GM23338 (cell line): ENCODE data around the gene WDR70. TPM values are rescaled to one million over a fixed set of nuclear protein-coding genes. Genes with fewer than 3 reads are reported as not detected.

Experiments
- ATAC-seq: fragments of 200-7000 bp; cut with Tn5 transposase; 3 replicates; pipeline ENCODE4 v1.9.1; 2020
- DNase-seq: peaks from one replicate; pipeline ENCODE4 v3.0.0-alpha.2; 2015; ENCODE audit warnings: low spot score
- H2AFZ ChIP-seq: fragments of 200-600 bp; sonication (generic); 2 replicates; pipeline ENCODE4 v1.8.0; 2016; ENCODE audit warnings: antibody characterized with exemption, mild to moderate bottlenecking, moderate library complexity
- H3F3A ChIP-seq: fragments of 200-600 bp; sonication (generic); replicated peaks from 2 replicates; pipeline ENCODE4 v1.8.0; 2017; ENCODE audit warnings: antibody characterized with exemption, mixed run types, low read depth
- H3K27ac ChIP-seq: fragments of 200-600 bp; sonication (generic); 2 replicates; pipeline ENCODE4 v1.6.1; 2016; ENCODE audit warnings: low read depth
- H3K27me3 ChIP-seq: fragments of 200-600 bp; sonication (generic); 2 replicates; pipeline ENCODE4 v1.8.0; 2016; ENCODE audit warnings: mild to moderate bottlenecking, mixed run types, moderate library complexity; ENCODE audit not compliant: insufficient read depth
- H3K36me3 ChIP-seq: fragments of 200-600 bp; sonication (generic); 2 replicates; pipeline ENCODE4 v1.8.0; 2016; ENCODE audit warnings: mild to moderate bottlenecking; ENCODE audit not compliant: insufficient read depth
- H3K4me1 ChIP-seq: fragments of 200-600 bp; sonication (generic); 2 replicates; pipeline ENCODE4 v1.8.0; 2016; ENCODE audit warnings: mild to moderate bottlenecking, moderate library complexity; ENCODE audit not compliant: insufficient read depth
- H3K4me2 ChIP-seq: fragments of 200-600 bp; sonication (generic); 2 replicates; pipeline ENCODE4 v1.7.1; 2017; ENCODE audit warnings: mixed run types
- H3K4me3 ChIP-seq: fragments of 200-600 bp; sonication (generic); 2 replicates; pipeline ENCODE4 v1.6.1; 2016; ENCODE audit warnings: mixed run types
- H3K79me2 ChIP-seq: fragments of 200-600 bp; sonication (generic); replicated peaks from 2 replicates; pipeline ENCODE4 v1.8.0; 2017; ENCODE audit warnings: mild to moderate bottlenecking; ENCODE audit not compliant: insufficient read depth
- H3K9me2 ChIP-seq: fragments of 200-600 bp; sonication (generic); 2 replicates; pipeline ENCODE4 v1.8.0; 2017; ENCODE audit not compliant: insufficient read depth
- H4K20me1 ChIP-seq: fragments of 200-600 bp; sonication (generic); replicated peaks from 2 replicates; pipeline ENCODE4 v1.8.0; 2017; ENCODE audit warnings: mild to moderate bottlenecking; ENCODE audit not compliant: insufficient read depth
- H3K27ac Mint-ChIP-seq: 2 replicates; pipeline ENCODE4 v1.8.0; 2020; ENCODE audit warnings: inconsistent platforms, mild to moderate bottlenecking, moderate library complexity, mixed read lengths
- H3K27me3 Mint-ChIP-seq: 3 replicates; pipeline ENCODE4 v1.8.0; 2022; ENCODE audit warnings: low read depth, mild to moderate bottlenecking, moderate library complexity, mixed read lengths, inconsistent platforms; ENCODE audit not compliant: insufficient read depth, poor library complexity
- H3K36me3 Mint-ChIP-seq: 3 replicates; pipeline ENCODE4 v1.8.0; 2021; ENCODE audit warnings: low read depth, mild to moderate bottlenecking, inconsistent platforms, moderate library complexity, mixed read lengths
- H3K4me1 Mint-ChIP-seq: 3 replicates; pipeline ENCODE4 v1.8.0; 2020; ENCODE audit warnings: mild to moderate bottlenecking, inconsistent platforms, mixed read lengths
- H3K4me3 Mint-ChIP-seq: 3 replicates; pipeline ENCODE4 v1.8.0; 2021; ENCODE audit warnings: moderate library complexity, mild to moderate bottlenecking, inconsistent platforms, mixed read lengths
- H3K9me3 Mint-ChIP-seq: 3 replicates; pipeline ENCODE4 v1.8.0; 2020; ENCODE audit warnings: moderate library complexity, mild to moderate bottlenecking, inconsistent platforms, mixed read lengths
- CREB1 ChIP-seq: fragments of 250-450 bp; sonication (Bioruptor Pico); IDR thresholded peaks from 2 replicates; pipeline ENCODE4 v1.5.0; 2020; ENCODE audit warnings: low read depth, mild to moderate bottlenecking, moderate library complexity
- CTCF ChIP-seq, 2 experiments: fragments of 200-600 bp in 1 of 2; sonication (generic) in 1 of 2; conservative IDR thresholded peaks; 2 replicates each; pipeline versions ENCODE4 v1.5.1 to v1.6.1; 2016 to 2017; ENCODE audit warnings: antibody characterized with exemption in 2 of 2, low read depth in 2 of 2, mild to moderate bottlenecking in 2 of 2, moderate library complexity in 1 of 2
- EZH2 ChIP-seq: fragments of 200-600 bp; sonication (generic); IDR thresholded peaks from one replicate; pipeline ENCODE4 v1.8.0; 2017; ENCODE audit warnings: antibody characterized with exemption, mild to moderate bottlenecking, low read depth; ENCODE audit not compliant: unreplicated experiment
- EZH2phosphoT487 ChIP-seq: fragments of 200-600 bp; sonication (generic); IDR thresholded peaks from one replicate; pipeline ENCODE4 v1.8.1; 2018; ENCODE audit warnings: antibody characterized with exemption; ENCODE audit not compliant: unreplicated experiment
- NANOG ChIP-seq: IDR thresholded peaks from 2 replicates; pipeline ENCODE4 v1.6.1; 2016; ENCODE audit warnings: antibody characterized with exemption, borderline replicate concordance
- polyA plus RNA-seq: library from polyadenylated mRNA; unstranded; fragments of >200 nt; fragmentation: Nextera tagmentation; extraction: Ambion mirVana; gene quantifications from 2 replicates; pipeline ENCODE4 v1.2.1, GENCODE V29; 2016
- total RNA-seq: library from RNA; depleted of rRNA; stranded (reverse); fragments of >200 nt; shearing (Covaris generic); gene quantifications from 2 replicates; pipeline ENCODE4 v1.2.3, GENCODE V29; 2014
- TF ChIP-seq, protein P1 (sequence below): IDR thresholded peaks from 2 replicates; pipeline ENCODE4 v1.6.1; 2016; ENCODE audit warnings: antibody characterized with exemption
- TF ChIP-seq, protein P2 (sequence below): IDR thresholded peaks from one replicate; pipeline ENCODE4 v1.6.1; 2018; ENCODE audit warnings: antibody characterized with exemption; ENCODE audit not compliant: unreplicated experiment
- TF ChIP-seq, protein P3 (sequence below): fragments of 250-450 bp; sonication (Bioruptor Pico); IDR thresholded peaks from 2 replicates; pipeline ENCODE4 v1.5.0; 2020; ENCODE audit warnings: mild to moderate bottlenecking, moderate library complexity

The WDR70 gene
- total and polyA plus RNA-seq, 2 experiments from 2014 or later = 34.9 to 86.7 TPM

DNA sequence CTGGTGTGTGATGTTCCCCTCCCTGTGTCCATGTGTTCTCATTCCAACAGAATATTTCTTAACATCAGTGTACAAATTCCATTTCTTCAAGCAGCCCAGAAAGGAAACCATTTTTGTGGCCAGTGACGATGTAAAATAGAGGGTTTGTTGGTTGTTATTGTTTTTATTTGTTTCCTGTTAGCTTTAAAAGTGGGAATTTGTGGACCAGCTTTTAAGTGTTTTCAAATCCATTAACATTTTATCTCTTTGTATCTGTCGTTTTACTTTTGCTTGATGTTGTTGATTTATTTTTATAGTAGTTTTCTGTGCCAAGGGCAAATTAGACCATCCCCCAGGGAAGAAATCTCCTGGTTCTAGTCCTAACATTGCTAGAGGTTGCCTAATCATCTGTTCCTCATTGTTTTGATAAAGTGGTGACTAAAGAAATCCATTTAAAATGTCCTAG lies 360.7 kb downstream of the WDR70 start (continued):
- no peak for TF ChIP-seq CTCF (conservative IDR thresholded peaks at IDR 0.05; ENCODE audit: low read depth in 2 of 2)
- TF ChIP-seq, protein P1, sequence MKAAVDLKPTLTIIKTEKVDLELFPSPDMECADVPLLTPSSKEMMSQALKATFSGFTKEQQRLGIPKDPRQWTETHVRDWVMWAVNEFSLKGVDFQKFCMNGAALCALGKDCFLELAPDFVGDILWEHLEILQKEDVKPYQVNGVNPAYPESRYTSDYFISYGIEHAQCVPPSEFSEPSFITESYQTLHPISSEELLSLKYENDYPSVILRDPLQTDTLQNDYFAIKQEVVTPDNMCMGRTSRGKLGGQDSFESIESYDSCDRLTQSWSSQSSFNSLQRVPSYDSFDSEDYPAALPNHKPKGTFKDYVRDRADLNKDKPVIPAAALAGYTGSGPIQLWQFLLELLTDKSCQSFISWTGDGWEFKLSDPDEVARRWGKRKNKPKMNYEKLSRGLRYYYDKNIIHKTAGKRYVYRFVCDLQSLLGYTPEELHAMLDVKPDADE = no peak
- no peak for TF ChIP-seq EZH2phosphoT487
- no peak for TF ChIP-seq CREB1 (CRISPR knock-in tag)
- TF ChIP-seq NANOG = no peak
- TF ChIP-seq EZH2 = no peak
- TF ChIP-seq, protein P2, sequence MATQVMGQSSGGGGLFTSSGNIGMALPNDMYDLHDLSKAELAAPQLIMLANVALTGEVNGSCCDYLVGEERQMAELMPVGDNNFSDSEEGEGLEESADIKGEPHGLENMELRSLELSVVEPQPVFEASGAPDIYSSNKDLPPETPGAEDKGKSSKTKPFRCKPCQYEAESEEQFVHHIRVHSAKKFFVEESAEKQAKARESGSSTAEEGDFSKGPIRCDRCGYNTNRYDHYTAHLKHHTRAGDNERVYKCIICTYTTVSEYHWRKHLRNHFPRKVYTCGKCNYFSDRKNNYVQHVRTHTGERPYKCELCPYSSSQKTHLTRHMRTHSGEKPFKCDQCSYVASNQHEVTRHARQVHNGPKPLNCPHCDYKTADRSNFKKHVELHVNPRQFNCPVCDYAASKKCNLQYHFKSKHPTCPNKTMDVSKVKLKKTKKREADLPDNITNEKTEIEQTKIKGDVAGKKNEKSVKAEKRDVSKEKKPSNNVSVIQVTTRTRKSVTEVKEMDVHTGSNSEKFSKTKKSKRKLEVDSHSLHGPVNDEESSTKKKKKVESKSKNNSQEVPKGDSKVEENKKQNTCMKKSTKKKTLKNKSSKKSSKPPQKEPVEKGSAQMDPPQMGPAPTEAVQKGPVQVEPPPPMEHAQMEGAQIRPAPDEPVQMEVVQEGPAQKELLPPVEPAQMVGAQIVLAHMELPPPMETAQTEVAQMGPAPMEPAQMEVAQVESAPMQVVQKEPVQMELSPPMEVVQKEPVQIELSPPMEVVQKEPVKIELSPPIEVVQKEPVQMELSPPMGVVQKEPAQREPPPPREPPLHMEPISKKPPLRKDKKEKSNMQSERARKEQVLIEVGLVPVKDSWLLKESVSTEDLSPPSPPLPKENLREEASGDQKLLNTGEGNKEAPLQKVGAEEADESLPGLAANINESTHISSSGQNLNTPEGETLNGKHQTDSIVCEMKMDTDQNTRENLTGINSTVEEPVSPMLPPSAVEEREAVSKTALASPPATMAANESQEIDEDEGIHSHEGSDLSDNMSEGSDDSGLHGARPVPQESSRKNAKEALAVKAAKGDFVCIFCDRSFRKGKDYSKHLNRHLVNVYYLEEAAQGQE = no peak

GRCh38 chr5:37740331-37741066 lies 361.4 kb downstream of the WDR70 start:
- H3K4me3 ChIP-seq = no peak overlapping the region
- H3K4me1 Mint-ChIP-seq = no peaks in the 10 kb centered on the region
- TF ChIP-seq, protein P3, sequence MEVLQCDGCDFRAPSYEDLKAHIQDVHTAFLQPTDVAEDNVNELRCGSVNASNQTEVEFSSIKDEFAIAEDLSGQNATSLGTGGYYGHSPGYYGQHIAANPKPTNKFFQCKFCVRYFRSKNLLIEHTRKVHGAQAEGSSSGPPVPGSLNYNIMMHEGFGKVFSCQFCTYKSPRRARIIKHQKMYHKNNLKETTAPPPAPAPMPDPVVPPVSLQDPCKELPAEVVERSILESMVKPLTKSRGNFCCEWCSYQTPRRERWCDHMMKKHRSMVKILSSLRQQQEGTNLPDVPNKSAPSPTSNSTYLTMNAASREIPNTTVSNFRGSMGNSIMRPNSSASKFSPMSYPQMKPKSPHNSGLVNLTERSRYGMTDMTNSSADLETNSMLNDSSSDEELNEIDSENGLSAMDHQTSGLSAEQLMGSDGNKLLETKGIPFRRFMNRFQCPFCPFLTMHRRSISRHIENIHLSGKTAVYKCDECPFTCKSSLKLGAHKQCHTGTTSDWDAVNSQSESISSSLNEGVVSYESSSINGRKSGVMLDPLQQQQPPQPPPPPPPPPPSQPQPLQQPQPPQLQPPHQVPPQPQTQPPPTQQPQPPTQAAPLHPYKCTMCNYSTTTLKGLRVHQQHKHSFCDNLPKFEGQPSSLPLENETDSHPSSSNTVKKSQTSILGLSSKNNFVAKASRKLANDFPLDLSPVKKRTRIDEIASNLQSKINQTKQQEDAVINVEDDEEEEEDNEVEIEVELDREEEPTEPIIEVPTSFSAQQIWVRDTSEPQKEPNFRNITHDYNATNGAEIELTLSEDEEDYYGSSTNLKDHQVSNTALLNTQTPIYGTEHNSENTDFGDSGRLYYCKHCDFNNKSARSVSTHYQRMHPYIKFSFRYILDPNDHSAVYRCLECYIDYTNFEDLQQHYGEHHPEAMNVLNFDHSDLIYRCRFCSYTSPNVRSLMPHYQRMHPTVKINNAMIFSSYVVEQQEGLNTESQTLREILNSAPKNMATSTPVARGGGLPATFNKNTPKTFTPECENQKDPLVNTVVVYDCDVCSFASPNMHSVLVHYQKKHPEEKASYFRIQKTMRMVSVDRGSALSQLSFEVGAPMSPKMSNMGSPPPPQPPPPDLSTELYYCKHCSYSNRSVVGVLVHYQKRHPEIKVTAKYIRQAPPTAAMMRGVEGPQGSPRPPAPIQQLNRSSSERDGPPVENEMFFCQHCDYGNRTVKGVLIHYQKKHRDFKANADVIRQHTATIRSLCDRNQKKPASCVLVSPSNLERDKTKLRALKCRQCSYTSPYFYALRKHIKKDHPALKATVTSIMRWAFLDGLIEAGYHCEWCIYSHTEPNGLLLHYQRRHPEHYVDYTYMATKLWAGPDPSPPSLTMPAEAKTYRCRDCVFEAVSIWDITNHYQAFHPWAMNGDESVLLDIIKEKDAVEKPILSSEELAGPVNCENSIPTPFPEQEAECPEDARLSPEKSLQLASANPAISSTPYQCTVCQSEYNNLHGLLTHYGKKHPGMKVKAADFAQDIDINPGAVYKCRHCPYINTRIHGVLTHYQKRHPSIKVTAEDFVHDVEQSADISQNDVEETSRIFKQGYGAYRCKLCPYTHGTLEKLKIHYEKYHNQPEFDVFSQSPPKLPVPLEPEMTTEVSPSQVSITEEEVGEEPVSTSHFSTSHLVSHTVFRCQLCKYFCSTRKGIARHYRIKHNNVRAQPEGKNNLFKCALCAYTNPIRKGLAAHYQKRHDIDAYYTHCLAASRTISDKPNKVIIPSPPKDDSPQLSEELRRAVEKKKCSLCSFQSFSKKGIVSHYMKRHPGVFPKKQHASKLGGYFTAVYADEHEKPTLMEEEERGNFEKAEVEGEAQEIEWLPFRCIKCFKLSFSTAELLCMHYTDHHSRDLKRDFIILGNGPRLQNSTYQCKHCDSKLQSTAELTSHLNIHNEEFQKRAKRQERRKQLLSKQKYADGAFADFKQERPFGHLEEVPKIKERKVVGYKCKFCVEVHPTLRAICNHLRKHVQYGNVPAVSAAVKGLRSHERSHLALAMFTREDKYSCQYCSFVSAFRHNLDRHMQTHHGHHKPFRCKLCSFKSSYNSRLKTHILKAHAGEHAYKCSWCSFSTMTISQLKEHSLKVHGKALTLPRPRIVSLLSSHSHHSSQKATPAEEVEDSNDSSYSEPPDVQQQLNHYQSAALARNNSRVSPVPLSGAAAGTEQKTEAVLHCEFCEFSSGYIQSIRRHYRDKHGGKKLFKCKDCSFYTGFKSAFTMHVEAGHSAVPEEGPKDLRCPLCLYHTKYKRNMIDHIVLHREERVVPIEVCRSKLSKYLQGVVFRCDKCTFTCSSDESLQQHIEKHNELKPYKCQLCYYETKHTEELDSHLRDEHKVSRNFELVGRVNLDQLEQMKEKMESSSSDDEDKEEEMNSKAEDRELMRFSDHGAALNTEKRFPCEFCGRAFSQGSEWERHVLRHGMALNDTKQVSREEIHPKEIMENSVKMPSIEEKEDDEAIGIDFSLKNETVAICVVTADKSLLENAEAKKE (CRISPR knock-in tag) = no peak
- no peak for TF ChIP-seq CTCF (conservative IDR thresholded peaks at IDR 0.05; ENCODE audit: low read depth in 2 of 2)

More at GRCh38 chr5:37740331-37741066, 361.4 kb downstream of the WDR70 start:
- Histone ChIP-seq H3K9me2 (no peaks in the 10 kb centered on the region), H3K27me3 (no peaks in the 10 kb centered on the region), H3F3A (no peaks in the 10 kb centered on the region), H3K79me2 (no peaks in the 10 kb centered on the region), H3K36me3 (no peaks in the 10 kb centered on the region), H3K27ac (no peak overlapping the region), H2AFZ (no peak overlapping the region), H3K4me2 (no peak overlapping the region), H3K4me1 (no peaks in the 10 kb centered on the region), H4K20me1 (no peaks in the 10 kb centered on the region)
- H3K27ac Mint-ChIP-seq = no peak overlapping the region
- H3K4me3 Mint-ChIP-seq = no peak overlapping the region
- H3K27me3 Mint-ChIP-seq = no peaks in the 10 kb centered on the region
- no peak for DNase-seq
- H3K9me3 Mint-ChIP-seq = peaks cover 3% of the 10 kb centered on the region; the same call in 2 of the 3 replicates
- no peak for ATAC-seq
- peaks cover 30% of the 10 kb centered on the region for H3K36me3 Mint-ChIP-seq
